Stomach (tissue), 9 donors: ENCODE measurements around the gene CCNG1. TPM values are rescaled to one million over a fixed set of nuclear protein-coding genes. Genes with fewer than 3 reads are reported as not detected.

ENCODE experiments used
- DNase-seq, 2 donors: peaks; one replicate each; pipeline versions ENCODE4 v3.0.0 to v3.0.0-alpha.2; 2013 to 2019
- H3K27ac ChIP-seq, 5 donors: fragments of 200-600 bp in 4 of 5; sonication (generic) in 4 of 5; one replicate each; pipeline ENCODE4 v1.5.1; 2013 to 2019; ENCODE audit warnings: mild to moderate bottlenecking in 1 of 5, moderate library complexity in 1 of 5
- H3K27me3 ChIP-seq, 3 donors: fragments of 200-600 bp; sonication (generic); one replicate each; pipeline ENCODE4 v1.5.1; 2017 to 2019; ENCODE audit warnings: mixed run types in 1 of 3
- H3K36me3 ChIP-seq, 4 donors: fragments of 200-600 bp; sonication (generic); 1 replicate in 3 of 4; 2 replicates in 1 of 4; pipeline ENCODE4 v1.5.1; 2016 to 2019
- H3K4me1 ChIP-seq, 4 donors: fragments of 200-600 bp; sonication (generic); one replicate each; pipeline ENCODE4 v1.5.1; 2016 to 2019
- H3K4me3 ChIP-seq, 4 donors: fragments of 200-600 bp; sonication (generic) in 3 of 4; one replicate each; pipeline ENCODE4 v1.5.1; 2016 to 2019; ENCODE audit warnings: mild to moderate bottlenecking in 1 of 4
- H3K9me3 ChIP-seq, 4 donors: fragments of 200-600 bp; sonication (generic); one replicate each; pipeline ENCODE4 v1.5.1; 2016 to 2019
- CTCF ChIP-seq, 7 experiments: fragments of 450-650 bp in 4 of 7; fragments of 200-600 bp in 3 of 7; sonication (generic) in 3 of 7; IDR thresholded peaks; one replicate each; pipeline ENCODE4 v1.5.1; 2016 to 2019; ENCODE audit warnings: antibody characterized with exemption in 7 of 7, control low read depth in 2 of 7, mild to moderate bottlenecking in 1 of 7
- EP300 ChIP-seq: sonication (generic); formaldehyde crosslinking; IDR thresholded peaks from one replicate; pipeline ENCODE4 v1.6.1; 2017; ENCODE audit warnings: antibody characterized with exemption
- POLR2A ChIP-seq, 4 donors: fragments of 450-650 bp; IDR thresholded peaks; one replicate each; pipeline ENCODE4 v1.6.1; 2016; ENCODE audit warnings: antibody characterized with exemption in 4 of 4, control low read depth in 2 of 4, mild to moderate bottlenecking in 1 of 4, moderate library complexity in 1 of 4
- POLR2AphosphoS5 ChIP-seq, 3 donors: sonication (generic); formaldehyde crosslinking; IDR thresholded peaks; one replicate each; pipeline ENCODE4 v1.6.1; 2016; ENCODE audit warnings: antibody characterized with exemption in 3 of 3
- WGBS, 5 donors: extraction: QIAGEN DNeasy Blood & Tissue Kit in 3 of 5; methylation state at CpG; one replicate each; pipeline versions ENCODE4 v1.1.5 to v1.1.7; 2013 to 2018; 5-methylcytosine and 5-hydroxymethylcytosine counted together
- intact Hi-C: fragments of 100-400 bp; cut with DNase I; formaldehyde crosslinking; loops from one replicate; pipeline ENCODE4 v1.15.1; 2023; ENCODE audit warnings: low total_unique reads
- polyA plus RNA-seq, 3 donors: library from polyadenylated mRNA; stranded (reverse); fragments of 200-250 nt; gene quantifications; one replicate each; pipeline ENCODE4 v1.2.3, GENCODE V29; 2013
- total RNA-seq, 5 donors: library from RNA; depleted of rRNA; stranded (reverse); fragments of >200 nt; gene quantifications; one replicate each; pipeline versions ENCODE4 v1.1.0 to v1.2.3, GENCODE V29; 2014 to 2016
- donor health status: healthy with polysubstance abuse.
- donor health status: Bipolar disorder and iron deficiency.
- donor health status: healthy.

Gene CCNG1
- total and polyA plus RNA-seq, 8 donors = 57.1 to 252 (median 127) TPM

DNA sequence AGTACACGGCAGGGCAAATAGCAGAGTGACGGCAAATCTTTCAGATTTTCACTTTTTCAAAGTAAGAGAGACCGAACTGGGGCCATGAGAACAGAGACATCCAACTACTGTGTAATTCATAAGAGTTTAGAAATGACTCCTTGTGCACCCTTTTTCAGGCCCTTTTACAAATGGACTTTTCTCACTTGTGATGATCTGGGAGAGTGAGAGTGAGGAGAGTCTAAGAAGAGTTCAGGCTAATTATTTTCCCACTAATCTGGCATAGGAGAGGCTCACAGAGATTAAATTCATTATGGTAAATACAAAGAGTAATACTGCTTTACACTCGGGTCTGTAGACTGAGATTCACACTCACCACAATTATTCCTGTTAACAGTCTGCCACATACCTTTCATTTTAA is 880 bp upstream of the CCNG1 start:
- Histone ChIP-seq H3K27me3 (no peaks in the 10 kb centered on the region), H3K36me3 (peaks cover 0 to 10% (median 8%) of the 10 kb centered on the region in 4 donors), H3K4me1 (peaks cover 22 to 62% (median 35%) of the 10 kb centered on the region in 4 donors), H3K27ac (peak overlapping the region in 4 of 5 donors; percentile 89 to 95 (median 94)), H3K4me3 (peak overlapping the region in 2 of 4 donors; percentile 87 to 88), H3K9me3 (no peaks in the 10 kb centered on the region)
- TF ChIP-seq POLR2AphosphoS5 (IDR thresholded peaks at IDR 0.05) = no peak
- no peak for TF ChIP-seq EP300
- TF ChIP-seq POLR2A (IDR thresholded peaks at IDR 0.05) = no peak
- TF ChIP-seq CTCF (IDR thresholded peaks at IDR 0.05) = no peak
- 73 to 81% (median 80%) methylated on average over 4 of the region's 4 CpGs for WGBS, 5 donors
- DNase-seq = no peak
- intact Hi-C loops = no loop called here

DNA sequence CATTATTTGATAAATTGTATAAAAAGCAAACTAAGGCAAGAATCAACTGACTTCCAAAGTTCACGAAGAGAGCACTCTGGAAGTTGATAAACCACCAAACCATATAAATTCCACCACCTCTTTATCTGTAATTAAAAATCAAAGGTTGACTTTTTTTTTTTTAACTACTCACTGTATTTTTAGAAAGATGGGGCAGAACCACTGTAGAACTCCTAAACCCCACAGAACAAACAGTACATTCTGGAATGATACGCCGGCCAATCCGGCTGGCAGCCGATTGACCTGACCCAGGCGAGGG is 435 bp upstream of the CCNG1 start:
- intact Hi-C loops = no loop called here
- DNase-seq = no peak
- 0 to 3% (median 2%) methylated on average over 6 of the region's 6 CpGs for WGBS, 5 donors
- peaks cover 22 to 66% (median 37%) of the 10 kb centered on the region in 4 donors for H3K4me1 ChIP-seq
- peak overlapping the region; percentile 65 to 88 (median 84) for H3K4me3 ChIP-seq
- no peaks in the 10 kb centered on the region for H3K27me3 ChIP-seq
- no peak for TF ChIP-seq POLR2A (IDR thresholded peaks at IDR 0.05)
- no peak for TF ChIP-seq CTCF (IDR thresholded peaks at IDR 0.05)
- TF ChIP-seq EP300 = no peak
- TF ChIP-seq POLR2AphosphoS5 (IDR thresholded peaks at IDR 0.05) = no peak
- peak overlapping the region; percentile 78 to 95 (median 93) for H3K27ac ChIP-seq
- no peaks in the 10 kb centered on the region for H3K9me3 ChIP-seq
- peaks cover 0 to 14% (median 13%) of the 10 kb centered on the region in 4 donors for H3K36me3 ChIP-seq

DNA sequence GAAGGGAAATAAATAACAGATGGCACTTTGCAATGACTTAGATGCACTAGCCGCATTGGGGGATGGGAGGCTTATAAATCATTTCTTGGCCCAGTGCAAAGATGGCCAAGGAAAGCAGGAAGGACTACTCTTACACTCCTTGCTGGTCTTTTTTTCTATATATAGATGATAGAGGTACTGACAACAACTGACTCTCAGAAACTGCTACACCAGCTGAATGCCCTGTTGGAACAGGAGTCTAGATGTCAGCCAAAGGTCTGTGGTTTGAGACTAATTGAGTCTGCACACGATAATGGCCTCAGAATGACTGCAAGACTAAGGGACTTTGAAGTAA is 1.7 kb downstream of the CCNG1 start:
- peak in 1 of 2 donors; percentile 10 for DNase-seq

GRCh38 chr5:163440954-163441353 is 3.6 kb downstream of the CCNG1 start:
- 59 to 83% (median 69%) methylated on average over 3 of the region's 3 CpGs for WGBS, 5 donors
- H3K4me3 ChIP-seq = peak overlapping the region in 1 of 4 donors; percentile 4
- TF ChIP-seq POLR2A (IDR thresholded peaks at IDR 0.05) (no peak), EP300 (no peak), CTCF (IDR thresholded peaks at IDR 0.05) (no peak), POLR2AphosphoS5 (IDR thresholded peaks at IDR 0.05) (no peak)

More for the DNA sequence above, 1.7 kb downstream of the CCNG1 start:
- TF ChIP-seq EP300 = no peak
- no peak for TF ChIP-seq CTCF (IDR thresholded peaks at IDR 0.05)
- no peak for TF ChIP-seq POLR2AphosphoS5 (IDR thresholded peaks at IDR 0.05)
- TF ChIP-seq POLR2A (IDR thresholded peaks at IDR 0.05) = no peak
- H3K27me3 ChIP-seq = no peaks in the 10 kb centered on the region
- peaks cover 22 to 58% (median 40%) of the 10 kb centered on the region in 4 donors for H3K4me1 ChIP-seq
- intact Hi-C loops = no loop called here
- peaks cover 6 to 35% (median 34%) of the 10 kb centered on the region in 4 donors for H3K36me3 ChIP-seq
- no peaks in the 10 kb centered on the region for H3K9me3 ChIP-seq
- peak overlapping the region in 1 of 5 donors; percentile 89 for H3K27ac ChIP-seq
- peak overlapping the region; percentile 65 to 88 (median 84) for H3K4me3 ChIP-seq
- 34 to 36% (median 35%) methylated on average over 2 of the region's 2 CpGs for WGBS, 5 donors

More at GRCh38 chr5:163440954-163441353, 3.6 kb downstream of the CCNG1 start:
- intact Hi-C loops = no loop called here
- Histone ChIP-seq H3K4me1 (peaks cover 22 to 53% (median 36%) of the 10 kb centered on the region in 4 donors), H3K27ac (no peak overlapping the region), H3K27me3 (no peaks in the 10 kb centered on the region), H3K36me3 (peaks cover 15 to 54% (median 53%) of the 10 kb centered on the region in 4 donors), H3K9me3 (no peaks in the 10 kb centered on the region)
- DNase-seq = no peak
